Heart left ventricle (tissue), 16 donors: ENCODE results near the gene FCMR. TPM values are rescaled to one million over a fixed set of nuclear protein-coding genes. Genes with fewer than 3 reads are reported as not detected.
"Not testable (repeated sequence)": the region's sequence is repeated elsewhere in the genome, so short reads cannot be mapped to it uniquely, and the experiment has no call there.

ENCODE experiments used
- ATAC-seq, 4 donors: fragments of 200-7000 bp; cut with Tn5 transposase; one replicate each; pipeline ENCODE4 v1.9.1; 2020 to 2022; ENCODE audit warnings: moderate library complexity in 4 of 4, mild to moderate bottlenecking in 3 of 4, moderate number of reproducible peaks in 1 of 4
- DNase-seq, 5 donors: peaks; one replicate each; pipeline ENCODE4 v3.0.0-alpha.2; 2020
- H3K27ac ChIP-seq, 12 donors: fragments of 200-600 bp; sonication (generic) in 4 of 12; one replicate each; pipeline versions ENCODE4 v1.5.0 to v1.8.0; 2016 to 2022; ENCODE audit warnings: mild to moderate bottlenecking in 2 of 12
- H3K27me3 ChIP-seq, 9 donors: fragments of 200-600 bp; sonication (generic) in 2 of 9; one replicate each; pipeline versions ENCODE4 v1.5.1 to v1.8.0; 2016 to 2022; ENCODE audit warnings: mild to moderate bottlenecking in 3 of 9
- H3K36me3 ChIP-seq, 9 donors: fragments of 200-600 bp; sonication (generic) in 2 of 9; one replicate each; pipeline versions ENCODE4 v1.5.0 to v1.8.0; 2018 to 2022; ENCODE audit warnings: mild to moderate bottlenecking in 2 of 9
- H3K4me1 ChIP-seq, 12 donors: fragments of 200-600 bp; sonication (generic) in 4 of 12; one replicate each; pipeline versions ENCODE4 v1.5.0 to v1.8.0; 2016 to 2022; ENCODE audit warnings: mild to moderate bottlenecking in 3 of 12
- H3K4me3 ChIP-seq, 12 donors: fragments of 200-600 bp; sonication (generic) in 4 of 12; one replicate each; pipeline versions ENCODE4 v1.5.0 to v1.8.0; 2017 to 2022; ENCODE audit warnings: mild to moderate bottlenecking in 9 of 12, moderate library complexity in 4 of 12
- H3K9me3 ChIP-seq, 12 donors: fragments of 200-600 bp; sonication (generic) in 4 of 12; one replicate each; pipeline versions ENCODE4 v1.5.0 to v1.8.0; 2016 to 2022; ENCODE audit warnings: mild to moderate bottlenecking in 1 of 12
- CTCF ChIP-seq, 12 donors: fragments of 200-600 bp; sonication (generic) in 4 of 12; IDR thresholded peaks; one replicate each; pipeline versions ENCODE4 v1.5.0 to v1.8.0; 2018 to 2022; ENCODE audit warnings: antibody characterized with exemption in 12 of 12, mild to moderate bottlenecking in 5 of 12
- POLR2A ChIP-seq, 2 donors: fragments of 450-650 bp; IDR thresholded peaks; one replicate each; pipeline ENCODE4 v1.6.1; 2017; ENCODE audit warnings: antibody characterized with exemption in 2 of 2, mild to moderate bottlenecking in 2 of 2, moderate library complexity in 2 of 2
- WGBS, 4 donors: extraction: QIAGEN DNeasy Blood & Tissue Kit in 2 of 4; methylation state at CpG; one replicate each; pipeline versions ENCODE4 v1.1.5 to v1.1.7; 2013 to 2018; 5-methylcytosine and 5-hydroxymethylcytosine counted together
- intact Hi-C, 10 donors: fragments of 100-400 bp; cut with DNase I; formaldehyde crosslinking; loops; one replicate each; pipeline versions ENCODE4 v1.11.1 to v1.14.2; 2022
- polyA plus RNA-seq, 2 donors: library from polyadenylated mRNA; stranded (reverse); fragments of 200-250 nt; gene quantifications; one replicate each; pipeline ENCODE4 v1.2.3, GENCODE V29; 2013
- total RNA-seq, 9 donors: library from RNA; depleted of rRNA in 2 of 9; stranded (reverse); fragments of >200 nt in 2 of 9; fragmentation: NEBNext Ultra II Directional in 3 of 9; extraction: Animal tissue kit (Norgen Biotek cat#: 25700) in 3 of 9; gene quantifications; one replicate each; pipeline versions ENCODE4 v1.1.0 to v1.2.4, GENCODE V29; 2016 to 2023
- donor health status: ischemic (EF 13 %, LVEDD 7.1; RV severe dilation, severe dysfunction).
- donor health status: healthy with polysubstance abuse.
- donor health status: DM: no; HTN: yes; CAD: no.
- donor health status: DM: no; HTN: no; CAD: no.
- donor health status: ischemic (EF 25% LVEDD 6.9; RV normal size, moderate dysfunction).
- donor health status: ischemic (EF 25% LVEDD 5.7; RV mildly dilated, moderate dysfunction).
- donor health status: healthy.
- donor health status: DM: yes; HTN: yes; CAD: no.
- donor health status: ischemic (EF 35%, LVEDD 5.7; RV mildly dilated, moderate dysfunction).
- donor health status: nonischemic (EF 11% LVEDD 7.7; RV severe dilation, severe dysfunction).
- donor health status: DM: yes; HTN: yes; CAD: no.
- donor health status: PGD.
- donor health status: ischemic (EF 29% LVEDD 5.4; RV normal size, mild dysfunction).
- donor health status: nonischemic (EF 23%, LVEDD 6.1; RV moderate dilation, normal function).

FCMR gene
- total and polyA plus RNA-seq, 11 donors = 0.99 to 16.3 (median 3.2) TPM

GRCh38 chr1:206859082-206859521 lies 62.6 kb downstream of the FCMR start:
- Histone ChIP-seq H3K4me1 (peaks cover 0 to 14% (median 0%) of the 10 kb centered on the region in 12 donors), H3K36me3 (no peaks in the 10 kb centered on the region), H3K27me3 (peaks cover 0 to 18% (median 0%) of the 10 kb centered on the region in 9 donors), H3K27ac (peak overlapping the region in 1 of 12 donors; percentile 25), H3K4me3 (peak overlapping the region in 1 of 12 donors; percentile 33), H3K9me3 (no peaks in the 10 kb centered on the region)
- peak; percentile 14 to 49 (median 40) for ATAC-seq
- no peak for DNase-seq
- intact Hi-C loops = no loop called here
- TF ChIP-seq CTCF (IDR thresholded peaks at IDR 0.05) (no peak), POLR2A (IDR thresholded peaks at IDR 0.05) (no peak)
- 56 to 76% (median 64%) methylated on average over 5 of the region's 5 CpGs for WGBS, 4 donors

- H3K4me3 ChIP-seq = no peak overlapping the region
- no peaks in the 10 kb centered on the region for H3K36me3 ChIP-seq
- peaks cover 0 to 14% (median 0%) of the 10 kb centered on the region in 12 donors for H3K4me1 ChIP-seq
- WGBS, 4 donors = 88 to 98% (median 94%) methylated on average over 5 of the region's 5 CpGs
- intact Hi-C loops = no loop called here
- no peak for TF ChIP-seq POLR2A (IDR thresholded peaks at IDR 0.05)
- no peak for TF ChIP-seq CTCF (IDR thresholded peaks at IDR 0.05)
- no peak overlapping the region for H3K27ac ChIP-seq
- ATAC-seq = no peak
- no peak for DNase-seq
- H3K9me3 ChIP-seq = peaks cover 0 to 18% (median 3%) of the 10 kb centered on the region in 12 donors
- H3K27me3 ChIP-seq = peaks cover 0 to 17% (median 0%) of the 10 kb centered on the region in 9 donors
Observed at GRCh38 chr1:206856674-206857464, 64.9 kb downstream of the FCMR start.

GRCh38 chr1:206855859-206856258 lies 65.9 kb downstream of the FCMR start:
- TF ChIP-seq CTCF (IDR thresholded peaks at IDR 0.05) = no peak
- no peak for TF ChIP-seq POLR2A (IDR thresholded peaks at IDR 0.05)
- no peaks in the 10 kb centered on the region for H3K36me3 ChIP-seq
- ATAC-seq (no peak), DNase-seq (no peak)
- H3K27ac ChIP-seq = no peak overlapping the region
- 84 to 95% (median 93%) methylated on average over 2 of the region's 2 CpGs for WGBS, 4 donors
- peaks cover 0 to 14% (median 0%) of the 10 kb centered on the region in 9 donors for H3K27me3 ChIP-seq
- peaks cover 0 to 14% (median 0%) of the 10 kb centered on the region in 12 donors for H3K4me1 ChIP-seq
- peaks cover 0 to 22% (median 3%) of the 10 kb centered on the region in 12 donors for H3K9me3 ChIP-seq
- intact Hi-C loops = no loop called here
- no peak overlapping the region for H3K4me3 ChIP-seq

GRCh38 chr1:206854401-206855129 lies 67.2 kb downstream of the FCMR start:
- H3K27me3 ChIP-seq = peaks cover 0 to 6% (median 0%) of the 10 kb centered on the region in 9 donors
- intact Hi-C loops = no loop called here
- H3K36me3 ChIP-seq = no peaks in the 10 kb centered on the region
- no peak overlapping the region for H3K27ac ChIP-seq
- H3K4me3 ChIP-seq = no peak overlapping the region
- H3K4me1 ChIP-seq = peaks cover 0 to 14% (median 0%) of the 10 kb centered on the region in 12 donors
- WGBS, 4 donors = 67 to 76% (median 71%) methylated on average over 3 of the region's 3 CpGs
- ATAC-seq (no peak), DNase-seq (no peak)
- TF ChIP-seq POLR2A (IDR thresholded peaks at IDR 0.05) (no peak), CTCF (IDR thresholded peaks at IDR 0.05) (no peak)
- peaks cover 0 to 22% (median 3%) of the 10 kb centered on the region in 12 donors for H3K9me3 ChIP-seq

- H3K4me1 ChIP-seq, H3K27ac ChIP-seq, intact Hi-C loops, H3K4me3 ChIP-seq, ATAC-seq, DNase-seq, H3K36me3 ChIP-seq, H3K27me3 ChIP-seq: not testable (repeated sequence)
- H3K9me3 ChIP-seq = peaks cover 0 to 22% (median 3%) of the 10 kb centered on the region in 12 donors
Observed at GRCh38 chr1:206853696-206854095, 68.0 kb downstream of the FCMR start.
